Measurements from ENCODE around the gene TMED9. TPM values are rescaled to one million over a fixed set of nuclear protein-coding genes. Genes with fewer than 3 reads are reported as not detected.

Gene TMED9
- total RNA-seq, 1 donor from 2014 or later, result 271 TPM

DNA sequence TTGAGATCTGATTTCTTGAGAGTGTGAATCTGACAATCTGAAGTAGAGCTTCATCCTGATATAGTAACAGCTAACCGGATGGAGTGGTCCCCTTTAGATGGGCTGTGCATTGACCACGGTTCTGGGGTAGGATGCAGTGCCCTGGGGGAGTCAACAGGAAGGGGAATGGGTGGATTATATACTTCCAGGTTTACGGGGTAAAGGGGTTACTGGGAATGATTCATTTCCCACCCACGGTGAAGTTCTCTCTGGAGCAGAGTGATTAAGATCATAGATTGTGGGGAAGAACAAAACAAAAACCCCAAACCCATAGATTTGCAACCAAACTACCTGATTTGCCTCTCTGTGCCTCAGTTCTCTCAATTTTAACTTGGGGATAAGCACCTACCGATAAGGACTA is 6.5 kb downstream of the TMED9 start:
- Mint-ChIP-seq H3K4me1 (ENCODE audit: unreplicated experiment) (peaks cover 14% of the 10 kb centered on the region), H3K27ac (ENCODE audit: unreplicated experiment) (no peak overlapping the region), H3K9me3 (ENCODE audit: unreplicated experiment) (no peaks in the 10 kb centered on the region), H3K4me3 (ENCODE audit: unreplicated experiment) (peak overlapping the region; percentile 69), H3K27me3 (ENCODE audit: unreplicated experiment) (peaks cover 4% of the 10 kb centered on the region), H3K36me3 (ENCODE audit: low read depth, unreplicated experiment) (peaks cover 39% of the 10 kb centered on the region)
- TF ChIP-seq, protein P1, sequence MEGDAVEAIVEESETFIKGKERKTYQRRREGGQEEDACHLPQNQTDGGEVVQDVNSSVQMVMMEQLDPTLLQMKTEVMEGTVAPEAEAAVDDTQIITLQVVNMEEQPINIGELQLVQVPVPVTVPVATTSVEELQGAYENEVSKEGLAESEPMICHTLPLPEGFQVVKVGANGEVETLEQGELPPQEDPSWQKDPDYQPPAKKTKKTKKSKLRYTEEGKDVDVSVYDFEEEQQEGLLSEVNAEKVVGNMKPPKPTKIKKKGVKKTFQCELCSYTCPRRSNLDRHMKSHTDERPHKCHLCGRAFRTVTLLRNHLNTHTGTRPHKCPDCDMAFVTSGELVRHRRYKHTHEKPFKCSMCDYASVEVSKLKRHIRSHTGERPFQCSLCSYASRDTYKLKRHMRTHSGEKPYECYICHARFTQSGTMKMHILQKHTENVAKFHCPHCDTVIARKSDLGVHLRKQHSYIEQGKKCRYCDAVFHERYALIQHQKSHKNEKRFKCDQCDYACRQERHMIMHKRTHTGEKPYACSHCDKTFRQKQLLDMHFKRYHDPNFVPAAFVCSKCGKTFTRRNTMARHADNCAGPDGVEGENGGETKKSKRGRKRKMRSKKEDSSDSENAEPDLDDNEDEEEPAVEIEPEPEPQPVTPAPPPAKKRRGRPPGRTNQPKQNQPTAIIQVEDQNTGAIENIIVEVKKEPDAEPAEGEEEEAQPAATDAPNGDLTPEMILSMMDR (IDR thresholded peaks at IDR 0.05; ENCODE audit: unreplicated experiment), result no peak
- no peak for DNase-seq (ENCODE audit: low spot score)

DNA sequence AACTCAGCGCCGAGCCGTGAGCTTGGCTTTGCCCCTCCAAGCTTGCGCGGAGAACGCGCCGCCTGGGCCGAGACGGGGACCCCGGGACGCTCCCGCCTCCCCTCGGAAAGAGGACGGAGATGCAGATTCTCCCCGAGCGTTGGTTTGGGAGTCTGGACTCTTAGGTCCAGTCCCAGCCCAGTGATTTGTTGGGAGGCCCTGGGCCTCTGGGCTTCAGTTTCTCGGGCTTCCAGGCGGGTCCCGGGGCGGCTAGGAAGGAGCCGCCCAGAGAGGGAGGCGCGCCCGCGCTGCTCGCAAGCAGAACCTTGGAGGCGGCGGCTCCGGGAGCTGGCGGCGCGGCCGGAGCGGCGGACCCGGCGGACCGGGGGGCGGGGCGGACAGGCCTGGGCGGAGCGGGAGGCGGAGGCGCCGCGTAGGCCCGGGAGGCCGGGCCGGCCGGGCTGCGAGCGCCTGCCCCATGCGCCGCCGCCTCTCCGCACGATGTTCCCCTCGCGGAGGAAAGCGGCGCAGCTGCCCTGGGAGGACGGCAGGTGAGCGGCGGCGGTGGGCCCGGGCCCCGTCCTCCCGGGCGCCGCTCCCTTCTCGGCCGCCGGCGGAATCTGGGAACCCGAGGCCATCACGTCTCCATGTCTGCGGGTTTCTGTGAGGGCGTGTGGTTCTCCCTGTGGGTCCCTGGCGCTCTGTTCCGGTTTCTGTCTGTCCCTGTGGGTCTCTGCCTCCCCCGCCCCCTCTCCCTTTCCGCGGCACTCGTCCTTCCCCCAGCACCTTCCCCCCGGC is 7.9 kb downstream of the TMED9 start, which contains the start of gene B4GALT7:
Gene B4GALT7, plus strand, starts transcription at position 402 of the 777 bp plus-strand sequence. Its CDS starts 79 bp downstream, at position 481.
- Mint-ChIP-seq H3K36me3 (ENCODE audit: low read depth, unreplicated experiment) (peaks cover 35% of the 10 kb centered on the region), H3K4me1 (ENCODE audit: unreplicated experiment) (peaks cover 11% of the 10 kb centered on the region), H3K4me3 (ENCODE audit: unreplicated experiment) (peak within 1 kb of the TSS; percentile 96)

DNA sequence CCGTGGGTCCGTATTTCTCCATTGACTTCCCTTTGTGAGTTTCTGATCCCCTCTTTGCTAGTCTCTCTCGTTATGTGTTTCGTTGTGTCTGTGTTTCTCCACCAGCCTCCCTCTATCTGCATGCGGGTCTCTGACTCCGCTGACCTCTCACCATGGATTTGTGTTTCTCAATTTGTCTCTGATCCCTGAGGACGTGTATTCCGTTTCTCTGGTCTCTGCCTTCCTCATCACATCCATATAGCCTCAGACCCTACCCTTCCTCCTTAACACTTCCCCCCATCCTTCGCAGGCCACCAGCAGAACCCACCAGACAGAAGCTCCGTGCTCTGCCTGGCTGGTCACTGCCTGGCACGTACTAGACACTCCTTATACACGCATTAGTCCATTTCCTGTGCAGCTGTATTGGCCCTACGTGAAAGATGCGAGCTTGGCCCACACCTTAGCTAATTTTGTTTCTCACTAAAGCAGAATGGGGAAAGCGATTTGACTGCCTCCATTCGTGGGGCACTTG is 8.6 kb downstream of the TMED9 start:
- TF ChIP-seq, protein P1 (IDR thresholded peaks at IDR 0.05; ENCODE audit: unreplicated experiment), result no peak
- H3K27ac Mint-ChIP-seq (ENCODE audit: unreplicated experiment), result peak overlapping the region; percentile 61
- DNase-seq (ENCODE audit: low spot score), result no peak
- H3K4me3 Mint-ChIP-seq (ENCODE audit: unreplicated experiment), result peak overlapping the region; percentile 96
- no peaks in the 10 kb centered on the region for H3K9me3 Mint-ChIP-seq (ENCODE audit: unreplicated experiment)
- peaks cover 5% of the 10 kb centered on the region for H3K27me3 Mint-ChIP-seq (ENCODE audit: unreplicated experiment)
- peaks cover 35% of the 10 kb centered on the region for H3K36me3 Mint-ChIP-seq (ENCODE audit: low read depth, unreplicated experiment)
- peaks cover 11% of the 10 kb centered on the region for H3K4me1 Mint-ChIP-seq (ENCODE audit: unreplicated experiment)

More for the DNA sequence above, 7.9 kb downstream of the TMED9 start, which contains the start of gene B4GALT7:
- TF ChIP-seq, protein P1 (IDR thresholded peaks at IDR 0.05; ENCODE audit: unreplicated experiment), result no peak
- DNase-seq (ENCODE audit: low spot score), result peak; percentile 82
- Mint-ChIP-seq H3K27me3 (ENCODE audit: unreplicated experiment) (peaks cover 5% of the 10 kb centered on the region), H3K27ac (ENCODE audit: unreplicated experiment) (peak within 1 kb of the TSS; percentile 61), H3K9me3 (ENCODE audit: unreplicated experiment) (no peaks in the 10 kb centered on the region)

DNA sequence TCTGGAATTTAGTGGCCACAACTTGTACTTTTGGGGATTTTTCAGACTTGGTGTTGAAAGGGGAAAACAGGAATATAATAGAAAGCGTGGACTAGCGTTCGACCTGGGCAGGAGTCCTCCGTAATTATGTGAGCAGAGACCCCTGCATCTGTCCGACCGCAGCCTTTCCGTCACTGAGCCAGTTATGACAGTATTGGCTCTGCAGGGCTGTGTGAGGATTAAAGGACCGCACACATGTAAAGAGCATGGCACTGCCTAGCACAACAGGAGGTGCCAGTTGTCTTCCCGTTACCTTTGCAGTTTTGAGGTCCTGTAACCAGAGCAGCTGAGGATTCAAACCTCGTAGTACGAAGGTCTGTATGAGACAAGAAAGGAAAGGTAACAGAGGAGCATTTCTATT is 9.1 kb downstream of the TMED9 start:
- DNase-seq (ENCODE audit: low spot score), result no peak
- peak overlapping the region; percentile 61 for H3K27ac Mint-ChIP-seq (ENCODE audit: unreplicated experiment)
- TF ChIP-seq, protein P1 (IDR thresholded peaks at IDR 0.05; ENCODE audit: unreplicated experiment), result no peak
- H3K4me1 Mint-ChIP-seq (ENCODE audit: unreplicated experiment), result peaks cover 11% of the 10 kb centered on the region
- no peaks in the 10 kb centered on the region for H3K9me3 Mint-ChIP-seq (ENCODE audit: unreplicated experiment)
- peaks cover 7% of the 10 kb centered on the region for H3K27me3 Mint-ChIP-seq (ENCODE audit: unreplicated experiment)
- H3K36me3 Mint-ChIP-seq (ENCODE audit: low read depth, unreplicated experiment), result peaks cover 30% of the 10 kb centered on the region
- peak overlapping the region; percentile 96 for H3K4me3 Mint-ChIP-seq (ENCODE audit: unreplicated experiment)
